Measurements from ENCODE around the gene MS4A2. TPM values are rescaled to one million over a fixed set of nuclear protein-coding genes. Genes with fewer than 3 reads are reported as not detected.
"Not testable (repeated sequence)": the region's sequence is repeated elsewhere in the genome, so short reads cannot be mapped to it uniquely, and the experiment has no call there.

The MS4A2 gene
- polyA plus RNA-seq, 1 experiment, result not detected

DNA sequence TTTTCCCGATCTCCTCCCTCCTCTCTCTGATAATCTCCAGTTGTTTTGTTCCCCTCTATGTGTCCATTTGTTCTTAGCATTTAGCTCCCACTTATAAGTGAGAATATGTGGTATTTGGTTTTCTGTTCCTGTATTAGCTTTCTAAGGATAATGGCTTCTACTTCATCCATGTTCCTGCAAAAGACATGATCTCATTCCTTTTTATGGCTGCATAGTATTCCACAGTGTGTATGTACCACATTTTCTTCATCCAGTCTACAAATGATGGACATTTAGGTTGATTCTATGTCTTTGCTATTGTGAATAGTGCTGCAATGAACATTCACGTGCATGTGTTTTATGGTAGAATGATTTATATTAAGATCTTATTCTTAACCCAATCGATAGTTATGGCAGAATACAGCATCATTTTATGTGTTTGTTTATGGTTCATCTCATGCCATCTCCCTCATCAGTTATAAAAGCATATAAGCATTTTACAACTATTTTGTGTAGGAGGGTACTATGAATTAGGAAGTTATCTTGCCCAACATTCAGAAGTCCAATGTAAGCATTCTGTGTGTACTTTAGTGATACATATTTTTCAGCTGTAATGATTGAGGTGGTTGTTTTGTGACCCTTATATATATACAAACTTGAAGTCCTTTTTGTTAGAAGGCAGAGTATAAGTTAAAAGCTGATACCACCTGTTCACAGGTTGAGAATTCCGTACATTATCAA lies 28.8 kb upstream of the MS4A2 start:
- H3K36me3 ChIP-seq (ENCODE audit: control insufficient read depth, insufficient read depth, low read length), result no peaks in the 10 kb centered on the region
- ChIA-PET CTCF (no interaction called here), POLR2A (no interaction called here)
- H3K27me3 ChIP-seq (ENCODE audit: control insufficient read depth, insufficient read depth, low read length), result no peaks in the 10 kb centered on the region
- no peak for DNase-seq (ENCODE audit: low read depth)
- no peak overlapping the region for H3K4me3 ChIP-seq (ENCODE audit: low read depth, low read length)
- TF ChIP-seq, protein P1, sequence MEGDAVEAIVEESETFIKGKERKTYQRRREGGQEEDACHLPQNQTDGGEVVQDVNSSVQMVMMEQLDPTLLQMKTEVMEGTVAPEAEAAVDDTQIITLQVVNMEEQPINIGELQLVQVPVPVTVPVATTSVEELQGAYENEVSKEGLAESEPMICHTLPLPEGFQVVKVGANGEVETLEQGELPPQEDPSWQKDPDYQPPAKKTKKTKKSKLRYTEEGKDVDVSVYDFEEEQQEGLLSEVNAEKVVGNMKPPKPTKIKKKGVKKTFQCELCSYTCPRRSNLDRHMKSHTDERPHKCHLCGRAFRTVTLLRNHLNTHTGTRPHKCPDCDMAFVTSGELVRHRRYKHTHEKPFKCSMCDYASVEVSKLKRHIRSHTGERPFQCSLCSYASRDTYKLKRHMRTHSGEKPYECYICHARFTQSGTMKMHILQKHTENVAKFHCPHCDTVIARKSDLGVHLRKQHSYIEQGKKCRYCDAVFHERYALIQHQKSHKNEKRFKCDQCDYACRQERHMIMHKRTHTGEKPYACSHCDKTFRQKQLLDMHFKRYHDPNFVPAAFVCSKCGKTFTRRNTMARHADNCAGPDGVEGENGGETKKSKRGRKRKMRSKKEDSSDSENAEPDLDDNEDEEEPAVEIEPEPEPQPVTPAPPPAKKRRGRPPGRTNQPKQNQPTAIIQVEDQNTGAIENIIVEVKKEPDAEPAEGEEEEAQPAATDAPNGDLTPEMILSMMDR (IDR thresholded peaks at IDR 0.05; ENCODE audit: insufficient read depth, low read depth, low read length), result no peak

DNA sequence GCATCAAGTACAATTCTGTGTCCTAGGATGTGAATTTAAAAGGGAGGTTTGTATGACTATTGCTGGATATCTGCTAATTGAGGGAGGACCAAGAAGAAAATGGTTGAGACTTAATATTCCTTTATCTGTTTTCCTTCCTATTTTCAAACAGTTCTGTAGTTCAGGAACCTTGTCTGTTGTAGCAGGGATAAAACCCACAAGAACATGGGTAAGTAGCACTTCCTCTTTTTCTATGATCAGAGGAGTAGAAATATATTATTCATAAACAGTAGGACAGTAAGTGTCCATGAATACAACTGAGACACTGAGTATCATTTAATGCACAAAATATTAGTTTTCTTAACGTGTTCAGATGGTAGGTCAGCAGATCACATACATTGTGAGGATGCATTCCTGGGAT lies 24.4 kb upstream of the MS4A2 start:
- DNase-seq (ENCODE audit: low read depth), result no peak
- TF ChIP-seq, protein P1 (IDR thresholded peaks at IDR 0.05; ENCODE audit: insufficient read depth, low read depth, low read length), result no peak
- Histone ChIP-seq H3K27me3 (ENCODE audit: control insufficient read depth, insufficient read depth, low read length) (no peaks in the 10 kb centered on the region), H3K36me3 (ENCODE audit: control insufficient read depth, insufficient read depth, low read length) (no peaks in the 10 kb centered on the region), H3K4me3 (ENCODE audit: low read depth, low read length) (no peak overlapping the region)
- CTCF ChIA-PET, result no interaction called here
- POLR2A ChIA-PET, result no interaction called here

DNA sequence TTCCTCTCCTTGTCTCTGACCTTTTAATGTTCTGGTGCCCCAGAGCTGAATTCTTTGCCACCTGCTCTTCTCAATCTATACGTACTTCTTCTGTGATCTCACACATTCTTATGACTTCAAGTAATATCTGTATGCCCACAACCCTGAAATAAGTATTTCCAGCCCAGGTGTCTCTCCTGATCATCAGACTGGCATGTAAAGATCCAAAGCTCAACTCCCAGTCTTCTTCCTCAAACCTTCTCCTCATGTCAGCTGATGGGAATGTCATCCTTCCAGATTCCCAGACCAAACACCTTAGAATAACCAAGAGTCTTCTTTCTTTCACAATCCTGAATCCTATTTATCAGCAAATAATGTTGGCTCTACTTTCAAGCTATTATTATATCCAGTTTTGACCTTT lies 22.7 kb upstream of the MS4A2 start:
- Histone ChIP-seq H3K4me3 (ENCODE audit: low read depth, low read length) (no peak overlapping the region), H3K27me3 (ENCODE audit: control insufficient read depth, insufficient read depth, low read length) (no peaks in the 10 kb centered on the region), H3K36me3 (ENCODE audit: control insufficient read depth, insufficient read depth, low read length) (no peaks in the 10 kb centered on the region)
- ChIA-PET CTCF (no interaction called here), POLR2A (no interaction called here)
- TF ChIP-seq, protein P1 (IDR thresholded peaks at IDR 0.05; ENCODE audit: insufficient read depth, low read depth, low read length), result no peak
- no peak for DNase-seq (ENCODE audit: low read depth)

DNA sequence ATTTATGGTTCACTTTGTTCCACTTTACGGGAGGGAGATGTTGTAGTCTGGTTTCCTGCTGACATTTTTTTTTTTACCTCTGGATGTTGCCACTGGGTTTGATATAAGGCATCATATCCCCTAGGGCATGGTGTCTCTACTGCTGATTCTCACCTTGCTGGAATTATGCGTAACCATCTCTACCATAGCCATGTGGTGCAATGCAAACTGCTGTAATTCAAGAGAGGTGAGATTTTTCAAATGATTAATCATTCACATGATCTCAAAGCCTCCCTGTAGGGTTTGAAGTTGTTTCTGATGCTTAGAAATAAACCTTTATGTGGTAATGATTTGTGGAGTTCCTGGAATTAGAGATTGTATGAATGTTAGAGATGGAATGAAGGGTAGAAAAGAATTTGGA lies 19.0 kb upstream of the MS4A2 start:
- Histone ChIP-seq H3K4me3 (ENCODE audit: low read depth, low read length) (no peak overlapping the region), H3K36me3 (ENCODE audit: control insufficient read depth, insufficient read depth, low read length) (no peaks in the 10 kb centered on the region), H3K27me3 (ENCODE audit: control insufficient read depth, insufficient read depth, low read length) (no peaks in the 10 kb centered on the region)
- no peak for DNase-seq (ENCODE audit: low read depth)
- TF ChIP-seq, protein P1 (IDR thresholded peaks at IDR 0.05; ENCODE audit: insufficient read depth, low read depth, low read length), result no peak
- POLR2A ChIA-PET, result no interaction called here
- CTCF ChIA-PET, result no interaction called here

DNA sequence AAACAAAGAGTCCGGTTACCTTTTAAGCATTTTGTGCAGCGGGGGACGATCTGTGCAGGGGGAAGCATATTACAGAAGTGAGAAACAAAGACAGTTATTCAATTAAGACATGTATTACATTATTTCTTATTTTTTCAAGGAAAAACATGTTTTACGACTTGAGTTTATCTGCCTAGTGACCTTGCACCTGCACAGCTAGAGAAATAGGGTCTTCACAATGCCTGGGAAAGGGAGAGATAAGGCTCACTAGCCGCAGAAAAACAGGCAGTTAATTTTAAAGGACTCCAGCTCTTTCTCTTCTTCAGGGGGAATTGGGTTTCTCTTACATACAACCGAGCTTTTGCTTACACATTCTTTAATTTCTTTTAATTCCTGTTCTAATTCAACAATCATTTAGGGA lies 16.8 kb upstream of the MS4A2 start:
- DNase-seq (ENCODE audit: low read depth); POLR2A ChIA-PET; H3K4me3 ChIP-seq (ENCODE audit: low read depth, low read length); H3K27me3 ChIP-seq (ENCODE audit: control insufficient read depth, insufficient read depth, low read length); CTCF ChIA-PET; H3K36me3 ChIP-seq (ENCODE audit: control insufficient read depth, insufficient read depth, low read length): not testable (repeated sequence)

DNA sequence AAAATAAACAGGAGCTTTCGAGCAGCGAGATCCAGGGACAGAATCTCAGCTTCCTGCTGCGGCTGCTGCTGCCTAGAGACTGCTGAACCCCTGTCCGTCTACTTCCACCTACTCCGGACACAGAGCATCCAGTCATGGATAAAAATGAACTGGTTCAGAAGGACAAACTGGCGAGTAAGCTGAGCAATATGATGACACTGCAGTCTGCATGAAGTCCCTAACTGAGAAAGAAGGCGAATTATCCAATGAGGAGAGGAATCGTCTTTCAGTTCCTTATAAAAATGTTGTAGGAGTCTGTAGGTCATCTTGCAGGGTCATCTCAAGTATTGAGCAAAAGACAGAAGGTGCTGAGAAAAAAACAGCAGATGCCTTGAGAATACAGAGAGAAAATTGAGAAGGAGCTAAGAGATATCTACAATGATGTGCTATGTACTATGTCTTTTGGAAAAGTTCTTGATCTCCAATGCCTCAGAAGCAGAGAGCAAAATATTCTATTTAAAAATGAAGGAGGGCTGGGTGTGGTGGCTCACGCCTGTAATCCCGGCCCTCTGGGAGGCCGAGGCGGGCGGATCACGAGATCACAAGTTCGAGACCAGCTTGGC lies 11.1 kb upstream of the MS4A2 start:
- POLR2A ChIA-PET, result no interaction called here
- no peak for DNase-seq (ENCODE audit: low read depth)
- TF ChIP-seq, protein P1 (IDR thresholded peaks at IDR 0.05; ENCODE audit: insufficient read depth, low read depth, low read length), result no peak
- no peaks in the 10 kb centered on the region for H3K36me3 ChIP-seq (ENCODE audit: control insufficient read depth, insufficient read depth, low read length)
- H3K4me3 ChIP-seq (ENCODE audit: low read depth, low read length), result no peak overlapping the region
- CTCF ChIA-PET, result no interaction called here
- no peaks in the 10 kb centered on the region for H3K27me3 ChIP-seq (ENCODE audit: control insufficient read depth, insufficient read depth, low read length)

Measured in BJ (cell line).